ENCODE measurements around the gene ARPP19. TPM values are rescaled to one million over a fixed set of nuclear protein-coding genes. Genes with fewer than 3 reads are reported as not detected.

The ARPP19 gene
- total and polyA plus RNA-seq, 2 of the 4 experiments (the other 2 are of a cell fraction) = 33.4 to 65.2 TPM

GRCh38 chr15:52584414-52584813 lies 15.6 kb upstream of the ARPP19 start:
- H4K5ac ChIP-seq (ENCODE audit: low read depth, low read length) = no peak overlapping the region
- no peak overlapping the region for H2BK120ac ChIP-seq (ENCODE audit: low read depth, low read length)
- no peak overlapping the region for H2BK20ac ChIP-seq (ENCODE audit: low read depth, low read length)
- no peak overlapping the region for H2BK5ac ChIP-seq (ENCODE audit: low read depth, low read length, poor library complexity, severe bottlenecking)
- in situ Hi-C loops (cut with MboI; ENCODE audit: low sequenced_read_pairs) = no loop called here
- H3K27me3 ChIP-seq (ENCODE audit: control insufficient read depth, insufficient read depth, low read length) = no peaks in the 10 kb centered on the region
- H3K9me3 ChIP-seq (ENCODE audit: control insufficient read depth, insufficient read depth, low read length) = no peaks in the 10 kb centered on the region
- H4K20me1 ChIP-seq (ENCODE audit: insufficient read depth, low read length) = no peaks in the 10 kb centered on the region
- no peak overlapping the region for H4K91ac ChIP-seq (ENCODE audit: insufficient read depth, low read depth, low read length)
- no peak overlapping the region for H3K9ac ChIP-seq (ENCODE audit: low read depth, low read length)
- no peak overlapping the region for H2BK15ac ChIP-seq (ENCODE audit: low read depth, low read length)
- POLR2A ChIA-PET (ENCODE audit: unreplicated experiment) = no interaction called here
- H3K4ac ChIP-seq (ENCODE audit: low read depth, low read length) = no peak overlapping the region
- no peak overlapping the region for H3K23ac ChIP-seq (ENCODE audit: low read depth, low read length)
- H2AFZ ChIP-seq (replicated peaks; ENCODE audit: low read length, poor library complexity) = no peak overlapping the region
- H3K56ac ChIP-seq (ENCODE audit: extremely low read depth, insufficient read depth, low read length) = no peak overlapping the region
- H3K79me1 ChIP-seq (ENCODE audit: low read depth in 1 of 2, low read length in 2 of 2) = no peaks in the 10 kb centered on the region
- BruUV-seq (replicated peaks) = no TSS peak
- no peak overlapping the region for H2AK9ac ChIP-seq (replicated peaks; ENCODE audit: low read depth, low read length, poor library complexity)
- H3K9me1 ChIP-seq (ENCODE audit: insufficient read depth, low read length) = no peaks in the 10 kb centered on the region; the same call in 1 of the 2 replicates
- H2AK5ac ChIP-seq (ENCODE audit: low read depth, low read length) = no peak overlapping the region
- ATAC-seq (ENCODE audit: low read depth) (no peak), DNase-seq (no peak)
- no peak overlapping the region for H3K4me3 ChIP-seq (ENCODE audit: insufficient read depth, low read depth, low read length)
- H3K4me1 ChIP-seq (ENCODE audit: control insufficient read depth, insufficient read depth, low read length) = peaks cover 2% of the 10 kb centered on the region; the same call in 1 of the 2 replicates
- CTCF ChIA-PET = no interaction called here
- no peak overlapping the region for H3K14ac ChIP-seq (replicated peaks; ENCODE audit: low read depth, low read length)
- no peak overlapping the region for H3K4me2 ChIP-seq (ENCODE audit: low read depth, low read length)
- dilution Hi-C loops (cut with HindIII; ENCODE audit: low sequenced_read_pairs, unreplicated experiment) = no loop called here
- TF ChIP-seq RAD21 (IDR thresholded peaks at IDR 0.05; ENCODE audit: low read length) (no peak), MAZ (IDR thresholded peaks at IDR 0.05; ENCODE audit: borderline replicate concordance, low read depth, low read length) (no peak)
- H3K18ac ChIP-seq (ENCODE audit: low read depth, low read length) = no peak overlapping the region
- H3K36me3 ChIP-seq (ENCODE audit: control insufficient read depth, insufficient read depth, low read length) = peaks cover 3% of the 10 kb centered on the region
- H4K8ac ChIP-seq (ENCODE audit: low read depth in 2 of 2, low read length in 2 of 2) = no peak overlapping the region
- no peak overlapping the region for H3K27ac ChIP-seq (ENCODE audit: insufficient read depth, low read length)
- intact Hi-C loops (cut with micrococcal nuclease) = no loop called here
- WGBS, 2 experiments (ENCODE audit: extremely low coverage in 2 of 2, insufficient read length in 1 of 2) = no CpG with 5 or more reads among the region's 7 CpGs

Measured in IMR-90 (cell line).